Medulla oblongata (tissue), 1 donor: ENCODE measurements around the gene SPATA7.

Experiments
- DNase-seq: peaks from one replicate; pipeline ENCODE4 v3.0.0-alpha.2; 2015; ENCODE audit errors: extremely low spot score

SPATA7 gene

DNA sequence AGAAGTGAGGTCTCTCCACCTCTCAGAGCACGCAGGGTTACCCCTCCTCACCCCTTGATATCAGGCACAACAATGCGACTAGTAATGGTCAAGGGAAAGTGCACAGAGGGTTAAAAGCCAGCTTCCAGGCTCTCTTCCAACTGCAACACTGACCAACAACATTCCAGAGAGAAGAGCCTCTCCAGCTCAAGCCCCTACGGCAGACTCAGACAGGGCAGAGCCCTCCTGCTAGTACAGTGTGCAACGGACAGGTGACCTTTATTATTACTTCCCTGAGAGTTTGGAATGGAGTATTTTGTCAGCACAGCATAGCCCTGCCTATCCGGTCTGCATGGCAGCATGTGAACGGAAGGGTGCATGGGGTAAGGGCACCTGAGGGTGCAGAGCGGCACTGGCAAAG is 96.3 kb downstream of the SPATA7 start:
- no peak for DNase-seq

DNA sequence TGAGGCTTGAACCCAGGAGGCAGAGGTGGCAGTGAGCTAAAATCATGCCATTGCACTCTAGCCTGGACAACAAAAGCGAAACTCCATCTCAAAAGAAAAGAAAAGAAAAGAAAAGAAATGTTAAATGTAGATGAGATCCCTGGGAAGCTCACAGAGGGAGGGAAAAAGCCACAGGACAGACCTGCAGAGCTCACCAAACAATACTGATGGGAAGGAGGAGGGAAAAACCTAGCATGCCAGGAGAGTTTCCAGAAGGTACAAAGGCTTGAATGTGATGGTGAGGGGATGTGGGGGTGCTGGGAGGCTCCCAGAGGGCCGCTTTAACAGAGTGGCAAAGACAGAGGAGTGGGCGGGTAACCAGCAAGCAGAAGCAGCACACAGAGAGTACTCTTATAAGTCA is 97.1 kb downstream of the SPATA7 start:
- no peak for DNase-seq
